HG03097 (cell line): Measurements from ENCODE around the gene POU6F1.

Experiments used
- ATAC-seq: cut with Tn5 transposase; IDR thresholded peaks from one replicate; pipeline ENCODE4 v1.9.1; 2021; ENCODE audit not compliant: unreplicated experiment, low FRiP score

POU6F1 gene

GRCh38 chr12:51198568-51199365 lies 19.1 kb downstream of the POU6F1 start:
- no peak for ATAC-seq

GRCh38 chr12:51197736-51198567 lies 19.9 kb downstream of the POU6F1 start:
- ATAC-seq: no peak

- ATAC-seq: no peak
These were observed 21.3 kb downstream of the POU6F1 start for GRCh38 chr12:51196547-51196946.

- no peak for ATAC-seq
These were observed 22.0 kb downstream of the POU6F1 start for GRCh38 chr12:51195841-51196240.

- ATAC-seq: no peak
These were observed 25.6 kb downstream of the POU6F1 start for GRCh38 chr12:51192284-51192671.

GRCh38 chr12:51191516-51192283 lies 26.2 kb downstream of the POU6F1 start:
- ATAC-seq: no peak

GRCh38 chr12:51190820-51191219 lies 27.0 kb downstream of the POU6F1 start:
- no peak for ATAC-seq

GRCh38 chr12:51189790-51190355 lies 28.0 kb downstream of the POU6F1 start:
- ATAC-seq: no peak

- peak; percentile 34 for ATAC-seq
These were observed 29.4 kb downstream of the POU6F1 start for GRCh38 chr12:51188359-51189051.

GRCh38 chr12:51187370-51187987 lies 30.4 kb downstream of the POU6F1 start:
- no peak for ATAC-seq

- no peak for ATAC-seq
These were observed 31.3 kb downstream of the POU6F1 start for GRCh38 chr12:51186465-51187085.

- ATAC-seq: no peak
These were observed 32.6 kb downstream of the POU6F1 start for GRCh38 chr12:51185171-51185717.

- ATAC-seq: no peak
These were observed 34.0 kb downstream of the POU6F1 start for GRCh38 chr12:51183816-51184215.

GRCh38 chr12:51183349-51183748 lies 34.5 kb downstream of the POU6F1 start:
- ATAC-seq: no peak

- ATAC-seq: no peak
These were observed 36.3 kb downstream of the POU6F1 start for GRCh38 chr12:51181558-51181957.

- no peak for ATAC-seq
These were observed 40.0 kb downstream of the POU6F1 start for GRCh38 chr12:51177897-51178296.

GRCh38 chr12:51174501-51174900 lies 43.4 kb downstream of the POU6F1 start:
- ATAC-seq: no peak

GRCh38 chr12:51172515-51173431 lies 45.1 kb downstream of the POU6F1 start, which contains the start of gene TFCP2:
TFCP2 (minus strand) TSS chr12:51173135; CDS start chr12:51172422, 713 bp downstream.
- peak; percentile 88 for ATAC-seq
